Peyer's patch (tissue), 4 donors: ENCODE data around the gene MAPK14. TPM values are rescaled to one million over a fixed set of nuclear protein-coding genes. Genes with fewer than 3 reads are reported as not detected.

Source experiments
- DNase-seq, 3 donors: peaks; one replicate each; pipeline ENCODE4 v3.0.0-alpha.2; 2017 to 2019
- H3K27ac ChIP-seq, 4 donors: fragments of 200-600 bp; sonication (generic); one replicate each; pipeline ENCODE4 v1.5.1; 2016 to 2019
- H3K27me3 ChIP-seq, 2 donors: fragments of 200-600 bp; sonication (generic); one replicate each; pipeline ENCODE4 v1.5.1; 2019
- H3K36me3 ChIP-seq, 3 donors: fragments of 200-600 bp; sonication (generic); one replicate each; pipeline ENCODE4 v1.5.1; 2016 to 2019
- H3K4me1 ChIP-seq, 4 donors: fragments of 200-600 bp; sonication (generic); one replicate each; pipeline ENCODE4 v1.5.1; 2016 to 2019
- H3K4me3 ChIP-seq, 4 donors: fragments of 200-600 bp; sonication (generic); 1 replicate in 3 of 4; 2 replicates in 1 of 4; pipeline ENCODE4 v1.5.1; 2016 to 2019; ENCODE audit warnings: mild to moderate bottlenecking in 1 of 4
- H3K9me3 ChIP-seq, 4 donors: fragments of 200-600 bp; sonication (generic); one replicate each; pipeline ENCODE4 v1.5.1; 2016 to 2019; ENCODE audit warnings: mild to moderate bottlenecking in 1 of 4
- CTCF ChIP-seq, 6 experiments: fragments of 450-650 bp in 4 of 6; fragments of 200-600 bp in 2 of 6; sonication (generic) in 1 of 6; IDR thresholded peaks; one replicate each; pipeline ENCODE4 v1.5.1; 2017 to 2019; ENCODE audit warnings: antibody characterized with exemption in 6 of 6, mild to moderate bottlenecking in 3 of 6, moderate library complexity in 1 of 6
- POLR2A ChIP-seq, 2 donors: fragments of 450-650 bp; IDR thresholded peaks; one replicate each; pipeline ENCODE4 v1.5.1; 2017; ENCODE audit warnings: antibody characterized with exemption in 2 of 2, mild to moderate bottlenecking in 2 of 2, moderate library complexity in 2 of 2
- total RNA-seq, 4 donors: library from RNA; depleted of rRNA; stranded (reverse); fragments of >200 nt; gene quantifications; one replicate each; pipeline ENCODE4 v1.1.0, GENCODE V29; 2016

MAPK14 gene
- total RNA-seq, 4 donors from 2014 or later = 64.4 to 109 (median 97.4) TPM

GRCh38 chr6:36116943-36117342 lies 89.3 kb downstream of the MAPK14 start:
- H3K4me1 ChIP-seq = peaks cover 9 to 24% (median 16%) of the 10 kb centered on the region in 4 donors

GRCh38 chr6:36117658-36118549 lies 90.3 kb downstream of the MAPK14 start:
- TF ChIP-seq POLR2A (IDR thresholded peaks at IDR 0.05) (no peak), CTCF (IDR thresholded peaks at IDR 0.05) (no peak)
- H3K4me1 ChIP-seq = peaks cover 9 to 26% (median 16%) of the 10 kb centered on the region in 4 donors

More at GRCh38 chr6:36116943-36117342, 89.3 kb downstream of the MAPK14 start:
- H3K27ac ChIP-seq = no peak overlapping the region
- H3K27me3 ChIP-seq = no peaks in the 10 kb centered on the region
- TF ChIP-seq POLR2A (IDR thresholded peaks at IDR 0.05) (no peak), CTCF (IDR thresholded peaks at IDR 0.05) (no peak)
- H3K9me3 ChIP-seq = no peaks in the 10 kb centered on the region
- peaks cover 0 to under 1% (median 0%) of the 10 kb centered on the region in 3 donors for H3K36me3 ChIP-seq
- H3K4me3 ChIP-seq = no peak overlapping the region
- DNase-seq = peak in 1 of 3 donors; percentile 32

GRCh38 chr6:36118550-36119107 lies 91.0 kb downstream of the MAPK14 start:
- DNase-seq = peak in 1 of 3 donors; percentile 72
- Histone ChIP-seq H3K27me3 (no peaks in the 10 kb centered on the region), H3K27ac (peak overlapping the region in 2 of 4 donors; percentile 11 to 58), H3K4me1 (peaks cover 9 to 26% (median 17%) of the 10 kb centered on the region in 4 donors), H3K4me3 (no peak overlapping the region), H3K9me3 (no peaks in the 10 kb centered on the region), H3K36me3 (no peaks in the 10 kb centered on the region)
- no peak for TF ChIP-seq CTCF (IDR thresholded peaks at IDR 0.05)

More at GRCh38 chr6:36117658-36118549, 90.3 kb downstream of the MAPK14 start:
- Histone ChIP-seq H3K36me3 (no peaks in the 10 kb centered on the region), H3K4me3 (no peak overlapping the region), H3K9me3 (no peaks in the 10 kb centered on the region), H3K27ac (peak overlapping the region in 2 of 4 donors; percentile 11 to 58), H3K27me3 (no peaks in the 10 kb centered on the region)
- DNase-seq = no peak

- H3K36me3 ChIP-seq = no peaks in the 10 kb centered on the region
- TF ChIP-seq CTCF (IDR thresholded peaks at IDR 0.05) (no peak), POLR2A (IDR thresholded peaks at IDR 0.05) (no peak)
- no peak for DNase-seq
- H3K27ac ChIP-seq = peak overlapping the region in 2 of 4 donors; percentile 58 to 82
- no peak overlapping the region for H3K4me3 ChIP-seq
- peaks cover 9 to 23% (median 17%) of the 10 kb centered on the region in 4 donors for H3K4me1 ChIP-seq
- H3K9me3 ChIP-seq = no peaks in the 10 kb centered on the region
- no peaks in the 10 kb centered on the region for H3K27me3 ChIP-seq
Measured at GRCh38 chr6:36119209-36119608, 91.6 kb downstream of the MAPK14 start.

GRCh38 chr6:36120018-36120417 lies 92.4 kb downstream of the MAPK14 start:
- no peak for TF ChIP-seq POLR2A (IDR thresholded peaks at IDR 0.05)
- TF ChIP-seq CTCF (IDR thresholded peaks at IDR 0.05) = no peak
- H3K4me3 ChIP-seq = no peak overlapping the region
- H3K36me3 ChIP-seq = no peaks in the 10 kb centered on the region
- H3K4me1 ChIP-seq = peaks cover 9 to 24% (median 15%) of the 10 kb centered on the region in 4 donors
- DNase-seq = peak in 1 of 3 donors; percentile 36
- H3K27me3 ChIP-seq = no peaks in the 10 kb centered on the region
- H3K9me3 ChIP-seq = no peaks in the 10 kb centered on the region
- H3K27ac ChIP-seq = peak overlapping the region in 3 of 4 donors; percentile 80 to 88 (median 82)
